HepG2 (cell line): Measurements from ENCODE around the gene RPGRIP1. TPM values are rescaled to one million over a fixed set of nuclear protein-coding genes. Genes with fewer than 3 reads are reported as not detected.

Experiments
- ARHGAP35 ChIP-seq: sonication (generic); formaldehyde crosslinking; IDR thresholded peaks from 2 replicates; pipeline ENCODE4 v1.9.0; 2022; ENCODE audit warnings: mild to moderate bottlenecking, inconsistent platforms, moderate library complexity, missing genetic modification reagents, borderline replicate concordance
- HOXA3 ChIP-seq: sonication (generic); formaldehyde crosslinking; IDR thresholded peaks from 2 replicates; pipeline ENCODE4 v1.5.0; 2020; ENCODE audit warnings: missing genetic modification reagents
- MXD4 ChIP-seq: IDR thresholded peaks from 2 replicates; pipeline ENCODE4 v1.6.1; 2016; ENCODE audit warnings: mild to moderate bottlenecking, missing biosample characterization, missing genetic modification reagents
- NCOA2 ChIP-seq: sonication (generic); formaldehyde crosslinking; IDR thresholded peaks from 2 replicates; pipeline ENCODE4 v1.8.0; 2022; ENCODE audit warnings: inconsistent platforms
- PHF20 ChIP-seq: sonication (generic); formaldehyde crosslinking; IDR thresholded peaks from 2 replicates; pipeline ENCODE4 v1.5.0; 2020; ENCODE audit warnings: mild to moderate bottlenecking, missing genetic modification reagents
- SOX5 ChIP-seq: IDR thresholded peaks from 2 replicates; pipeline ENCODE4 v1.6.1; 2016; ENCODE audit warnings: borderline replicate concordance
- TOPORS ChIP-seq: sonication (generic); formaldehyde crosslinking; IDR thresholded peaks from 2 replicates; pipeline ENCODE4 v1.8.0; 2023; ENCODE audit warnings: mild to moderate bottlenecking, missing genetic modification reagents
- TSC22D2 ChIP-seq: sonication (generic); formaldehyde crosslinking; IDR thresholded peaks from 2 replicates; pipeline ENCODE4 v1.5.1; 2020; ENCODE audit warnings: missing genetic modification reagents, mild to moderate bottlenecking, borderline replicate concordance
- ZHX2 ChIP-seq, 2 experiments: sonication (generic) in 1 of 2; formaldehyde crosslinking in 1 of 2; IDR thresholded peaks; 2 replicates each; pipeline versions ENCODE4 v1.6.1 to v1.9.0; 2014 to 2022; ENCODE audit warnings: antibody characterized with exemption in 1 of 2, borderline replicate concordance in 1 of 2, inconsistent platforms in 1 of 2, low read depth in 1 of 2, missing genetic modification reagents in 1 of 2
- ZKSCAN5 ChIP-seq: sonication (generic); formaldehyde crosslinking; IDR thresholded peaks from 2 replicates; pipeline ENCODE4 v1.5.1; 2020; ENCODE audit warnings: mild to moderate bottlenecking, missing genetic modification reagents
- ZMAT3 ChIP-seq: sonication (generic); formaldehyde crosslinking; conservative IDR thresholded peaks from 2 replicates; pipeline ENCODE4 v1.7.0; 2021; ENCODE audit warnings: missing genetic modification reagents
- ZNF180 ChIP-seq: sonication (generic); formaldehyde crosslinking; IDR thresholded peaks from 2 replicates; pipeline ENCODE4 v1.4.0; 2020; ENCODE audit warnings: low read depth, missing genetic modification reagents, borderline replicate concordance
- ZNF335 ChIP-seq: sonication (generic); formaldehyde crosslinking; IDR thresholded peaks from 2 replicates; pipeline ENCODE4 v1.4.0; 2020; ENCODE audit warnings: missing genetic modification reagents
- ZNF503 ChIP-seq: sonication (generic); formaldehyde crosslinking; IDR thresholded peaks from 2 replicates; pipeline ENCODE4 v1.4.0; 2020; ENCODE audit warnings: missing genetic modification reagents
- ZNF549 ChIP-seq: sonication (generic); formaldehyde crosslinking; IDR thresholded peaks from 2 replicates; pipeline ENCODE4 v1.5.0; 2020; ENCODE audit warnings: missing genetic modification reagents
- ZNF564 ChIP-seq: sonication (generic); formaldehyde crosslinking; IDR thresholded peaks from 2 replicates; pipeline ENCODE4 v1.8.1; 2023; ENCODE audit warnings: mild to moderate bottlenecking, missing genetic modification reagents
- ZNF703 ChIP-seq: sonication (generic); formaldehyde crosslinking; IDR thresholded peaks from 2 replicates; pipeline ENCODE4 v1.5.1; 2020; ENCODE audit warnings: missing genetic modification reagents, mild to moderate bottlenecking, moderate library complexity, borderline replicate concordance
- ZNF784 ChIP-seq: sonication (generic); formaldehyde crosslinking; IDR thresholded peaks from 2 replicates; pipeline ENCODE4 v1.5.1; 2020; ENCODE audit warnings: missing genetic modification reagents, mild to moderate bottlenecking, borderline replicate concordance
- ZSCAN5A ChIP-seq: sonication (generic); formaldehyde crosslinking; IDR thresholded peaks from 2 replicates; pipeline ENCODE4 v1.8.0; 2022; ENCODE audit warnings: mild to moderate bottlenecking, missing genetic modification reagents, borderline replicate concordance
- polyA plus RNA-seq, 8 experiments: library from polyadenylated mRNA; depleted of rRNA in 3 of 8; stranded (reverse) in 7 of 8; unstranded in 1 of 8; fragments of >200 nt; fragmentation: Illumina TruSeq in 4 of 8; extraction: Trizol in 4 of 8; gene quantifications; 2 replicates each; pipeline versions ENCODE4 v1.2.1 to v1.2.3, GENCODE V29; 2011 to 2016; ENCODE audit warnings: low read depth in 4 of 8, missing spikeins in 1 of 8, mixed read lengths in 1 of 8; ENCODE audit not compliant: insufficient read depth in 1 of 8
- total RNA-seq, 5 experiments: library from RNA; depleted of rRNA; stranded (reverse); fragments of >200 nt; fragmentation: Illumina TruSeq; extraction: Trizol; gene quantifications; 2 replicates each; pipeline ENCODE4 v1.2.3, GENCODE V29; 2016; ENCODE audit warnings: low read depth in 1 of 5

The RPGRIP1 gene
- total and polyA plus RNA-seq, 2 of the 13 experiments (the other 11 are each of a cell fraction or from before 2014, with no cell fraction given): 0.13 to 1.1 TPM

GRCh38 chr14:21308479-21309237 lies 28.8 kb downstream of the RPGRIP1 start (continued):
- peak; percentile 25; the same call in 1 of the 2 replicates for TF ChIP-seq ZNF784 (CRISPR knock-in tag)
- TF ChIP-seq ZNF703 (CRISPR knock-in tag): no peak
- TF ChIP-seq ZNF549 (CRISPR knock-in tag): no peak
- TF ChIP-seq ZMAT3 (CRISPR knock-in tag): peak; percentile 78; the same call in 1 of the 2 replicates
- no peak for TF ChIP-seq ZNF180 (CRISPR knock-in tag)
- TF ChIP-seq PHF20 (CRISPR knock-in tag): peak; percentile 82
- no peak for TF ChIP-seq TOPORS (CRISPR knock-in tag)
- peak; percentile 85 for TF ChIP-seq ZNF335 (CRISPR knock-in tag)
- no peak for TF ChIP-seq ZNF564
- TF ChIP-seq NCOA2 (CRISPR knock-in tag): no peak; the same call in 1 of the 2 replicates
- TF ChIP-seq ZSCAN5A (CRISPR knock-in tag): no peak
- no peak; the same call in 1 of the 2 replicates for TF ChIP-seq ZNF503 (CRISPR knock-in tag)
- peak; percentile 93 for TF ChIP-seq HOXA3 (CRISPR knock-in tag)
- TF ChIP-seq ARHGAP35: no peak
- TF ChIP-seq TSC22D2: no peak
- peak; percentile 39; the same call in 1 of the 2 replicates for TF ChIP-seq ZHX2 (IDR thresholded peaks at IDR 0.05; ENCODE audit: low read depth)
- TF ChIP-seq ZHX2 (CRISPR knock-in tag; IDR thresholded peaks at IDR 0.05; ENCODE audit: borderline replicate concordance): no peak
- peak; percentile 99 for TF ChIP-seq MXD4
- TF ChIP-seq ZKSCAN5: no peak
- peak; percentile 29; the same call in 1 of the 2 replicates for TF ChIP-seq SOX5
